NCI-H2196 (cell line): Measurements from ENCODE around the gene ZBTB3.
"Not testable (repeated sequence)": the region's sequence is repeated elsewhere in the genome, so short reads cannot be mapped to it uniquely, and the experiment has no call there.

Experiments used
- DNase-seq: peaks from one replicate; lab custom pipeline; 2025; ENCODE audit not compliant: unreplicated experiment; lab: John Stamatoyannopoulos, UW

Gene ZBTB3

GRCh38 chr11:62716816-62717215 lies 37.1 kb downstream of the ZBTB3 start:
- DNase-seq: no peak

- no peak for DNase-seq
Measured at GRCh38 chr11:62716206-62716605, 37.8 kb downstream of the ZBTB3 start.

- no peak for DNase-seq
Measured at GRCh38 chr11:62715150-62716130, 38.5 kb downstream of the ZBTB3 start.

- no peak for DNase-seq
Measured at GRCh38 chr11:62713343-62713742, 40.6 kb downstream of the ZBTB3 start.

- no peak for DNase-seq
Measured at GRCh38 chr11:62712861-62713260, 41.1 kb downstream of the ZBTB3 start.

GRCh38 chr11:62712276-62712812 lies 41.6 kb downstream of the ZBTB3 start:
- no peak for DNase-seq

- peak; percentile 57 for DNase-seq
Measured at GRCh38 chr11:62710001-62710345, 44.0 kb downstream of the ZBTB3 start.

GRCh38 chr11:62709247-62710000 lies 44.5 kb downstream of the ZBTB3 start:
- peak; percentile 99 for DNase-seq

- no peak for DNase-seq
Measured at GRCh38 chr11:62708793-62709192, 45.2 kb downstream of the ZBTB3 start.

- no peak for DNase-seq
Measured at GRCh38 chr11:62708392-62708791, 45.6 kb downstream of the ZBTB3 start.

GRCh38 chr11:62707277-62707861 lies 46.6 kb downstream of the ZBTB3 start, which contains the start of the genes BSCL2 and GNG3:
Gene BSCL2, minus strand, starts transcription at chr11:62707424. Its CDS starts 229 bp downstream, at chr11:62707195.
Gene GNG3, plus strand, starts transcription at chr11:62707676. Its CDS starts 620 bp downstream, at chr11:62708296.
- peak; percentile 19 for DNase-seq

GRCh38 chr11:62706850-62707247 lies 47.1 kb downstream of the ZBTB3 start:
- no peak for DNase-seq

- DNase-seq: peak; percentile 96
Measured at GRCh38 chr11:62705880-62706849, 47.8 kb downstream of the ZBTB3 start.

- peak; percentile 45 for DNase-seq
Measured at GRCh38 chr11:62705413-62705812, 48.5 kb downstream of the ZBTB3 start.

GRCh38 chr11:62703921-62704320 lies 50.0 kb downstream of the ZBTB3 start:
- not testable (repeated sequence) for DNase-seq

- no peak for DNase-seq
Measured at GRCh38 chr11:62702246-62702645, 51.7 kb downstream of the ZBTB3 start.
